GM12878 (cell line): Measurements from ENCODE around the gene SPN. TPM values are rescaled to one million over a fixed set of nuclear protein-coding genes. Genes with fewer than 3 reads are reported as not detected.

ENCODE experiments used
- ATAC-seq: fragments of 200-7000 bp; cut with Tn5 transposase; 3 replicates; pipeline ENCODE4 v1.9.1; 2020; ENCODE audit warnings: mild to moderate bottlenecking, moderate library complexity
- BruUV-seq: library from RNA; stranded (reverse); fragments of 400-500 nt; replicated peaks from 2 replicates; lab custom pipeline; 2021; lab: Mats Ljungman, UMichigan
- CTCF ChIA-PET: fragments of 300-600 bp; sonication (Branson Sonifier 250); formaldehyde crosslinking; extraction: SDS; loops from one replicate; lab custom pipeline; 2021; ENCODE audit warnings: inconsistent platforms; lab: Yijun Ruan, JAX
- POLR2A ChIA-PET: fragments of 350-600 bp; formaldehyde crosslinking; extraction: SDS; loops from one replicate; lab custom pipeline; 2021; ENCODE audit warnings: inconsistent platforms; lab: Charles Lee
- RAD21 ChIA-PET: fragments of 300-600 bp; sonication (Branson Sonifier 250); formaldehyde crosslinking; loops from one replicate; lab custom pipeline; 2023; ENCODE audit warnings: antibody characterized with exemption; ENCODE audit not compliant: unreplicated experiment; lab: Charles Lee
- SMC1A ChIA-PET: fragments of 300-600 bp; sonication (Branson Sonifier 250); formaldehyde crosslinking; loops from one replicate; lab custom pipeline; 2023; ENCODE audit not compliant: unreplicated experiment, uncharacterized antibody; lab: Charles Lee
- DNase-seq: peaks from one replicate; pipeline ENCODE4 v3.0.0-alpha.2; 2011; ENCODE audit warnings: low read depth, low spot score
- FAIRE-seq: peaks from 3 replicates; lab custom pipeline; 2011; peaks lifted over from hg19 to GRCh38; lab: Jason Lieb, UNC
- H2AFZ ChIP-seq: 2 replicates; pipeline ENCODE4 v1.6.0; 2011; ENCODE audit warnings: low read depth, low read length, control low read depth; ENCODE audit not compliant: control insufficient read depth
- H3K27ac ChIP-seq: 2 replicates; pipeline ENCODE4 v1.5.1; 2011; ENCODE audit warnings: control low read depth; ENCODE audit not compliant: control insufficient read depth, insufficient read depth
- H3K27me3 ChIP-seq, 2 experiments: replicated peaks in 1 of 2; 2 replicates each; pipeline versions ENCODE4 v1.6.0 to v1.6.1; 2011; ENCODE audit warnings: low read length in 1 of 2; ENCODE audit not compliant: control insufficient read depth in 2 of 2, insufficient read depth in 2 of 2
- H3K36me3 ChIP-seq, 2 experiments: 2 replicates each; pipeline ENCODE4 v1.5.1; 2011; ENCODE audit warnings: low read length in 1 of 2; ENCODE audit not compliant: control insufficient read depth in 2 of 2, insufficient read depth in 2 of 2
- H3K4me1 ChIP-seq: 2 replicates; pipeline ENCODE4 v1.6.1; 2011; ENCODE audit warnings: mild to moderate bottlenecking, low read length, moderate library complexity, mixed read lengths; ENCODE audit not compliant: control insufficient read depth, insufficient read depth
- H3K4me2 ChIP-seq: 2 replicates; pipeline ENCODE4 v1.6.0; 2011; ENCODE audit warnings: control low read depth; ENCODE audit not compliant: control insufficient read depth, insufficient read depth
- H3K4me3 ChIP-seq: fragments of 200-600 bp; sonication (generic); 2 replicates; pipeline ENCODE4 v1.5.1; 2016
- H3K79me2 ChIP-seq: 2 replicates; pipeline ENCODE4 v1.6.0; 2011; ENCODE audit warnings: low read length; ENCODE audit not compliant: control insufficient read depth, insufficient read depth
- H3K9ac ChIP-seq: 2 replicates; pipeline ENCODE4 v1.8.0; 2011; ENCODE audit warnings: low read length, control low read depth, mixed read lengths; ENCODE audit not compliant: control insufficient read depth, insufficient read depth
- H3K9me3 ChIP-seq: replicated peaks from 3 replicates; pipeline ENCODE4 v1.5.1; 2011; ENCODE audit warnings: mild to moderate bottlenecking, low read length; ENCODE audit not compliant: control insufficient read depth, insufficient read depth
- H4K20me1 ChIP-seq: 2 replicates; pipeline ENCODE4 v1.6.0; 2011; ENCODE audit not compliant: control insufficient read depth, insufficient read depth
- ATF3 ChIP-seq: IDR thresholded peaks from 2 replicates; pipeline ENCODE4 v1.6.1; 2011; ENCODE audit warnings: low read depth, mild to moderate bottlenecking, low read length, moderate library complexity, borderline replicate concordance; ENCODE audit errors: extremely low read depth
- BACH1 ChIP-seq: fragments of 450-650 bp; IDR thresholded peaks from 2 replicates; pipeline ENCODE4 v1.6.1; 2017; ENCODE audit warnings: mild to moderate bottlenecking, borderline replicate concordance
- CEBPZ ChIP-seq: fragments of 150-350 bp; IDR thresholded peaks from 2 replicates; pipeline ENCODE4 v1.6.1; 2016; ENCODE audit warnings: low read depth, low read length
- CUX1 ChIP-seq: IDR thresholded peaks from 2 replicates; pipeline ENCODE4 v1.6.1; 2012; ENCODE audit warnings: improper control_type of control experiment, low read depth, low read length; ENCODE audit not compliant: insufficient replicate concordance
- DPF2 ChIP-seq: fragments of 450-650 bp; IDR thresholded peaks from 2 replicates; pipeline ENCODE4 v1.6.1; 2017; ENCODE audit warnings: mild to moderate bottlenecking
- EED ChIP-seq: sonication (generic); IDR thresholded peaks from 2 replicates; pipeline ENCODE4 v1.6.1; 2016; ENCODE audit warnings: antibody characterized with exemption, low read depth
- EZH2 ChIP-seq: IDR thresholded peaks from 2 replicates; pipeline ENCODE4 v1.6.1; 2012; ENCODE audit warnings: low read depth, mild to moderate bottlenecking, control low read depth, inconsistent platforms, low read length, borderline replicate concordance; ENCODE audit not compliant: control insufficient read depth
- IRF3 ChIP-seq: fragments of 450-650 bp; IDR thresholded peaks from 2 replicates; pipeline ENCODE4 v1.6.1; 2014; ENCODE audit warnings: mild to moderate bottlenecking
- MTA3 ChIP-seq: IDR thresholded peaks from 2 replicates; pipeline ENCODE4 v1.6.1; 2012; ENCODE audit warnings: low read length, inconsistent platforms, borderline replicate concordance
- NFYA ChIP-seq: IDR thresholded peaks from 2 replicates; pipeline ENCODE4 v1.6.1; 2011; ENCODE audit warnings: low read depth, mild to moderate bottlenecking, low read length, improper control_type of control experiment, borderline replicate concordance
- RBBP5 ChIP-seq: fragments of 200-600 bp; sonication (generic); conservative IDR thresholded peaks from 2 replicates; pipeline ENCODE4 v1.6.1; 2016
- SMAD5 ChIP-seq: IDR thresholded peaks from 2 replicates; pipeline ENCODE4 v1.6.1; 2016; ENCODE audit warnings: antibody characterized with exemption, low read depth
- SP1 ChIP-seq: IDR thresholded peaks from one replicate; pipeline ENCODE4 v1.6.1; 2011; ENCODE audit warnings: low read depth, low read length
- TCF12 ChIP-seq: IDR thresholded peaks from 2 replicates; pipeline ENCODE4 v1.6.1; 2011; ENCODE audit warnings: low read depth, mild to moderate bottlenecking, low read length
- ZBED1 ChIP-seq: IDR thresholded peaks from 2 replicates; pipeline ENCODE4 v1.6.1; 2016; ENCODE audit warnings: borderline replicate concordance
- ZNF217 ChIP-seq: fragments of 450-650 bp; IDR thresholded peaks from 2 replicates; pipeline ENCODE4 v1.6.1; 2017; ENCODE audit warnings: antibody characterized with exemption, mild to moderate bottlenecking
- WGBS: methylation state at CpG from one replicate; pipeline ENCODE4 v1.1.6; 2016; ENCODE audit warnings: low lambda C conversion rate; ENCODE audit not compliant: insufficient replicate concordance, insufficient coverage; ENCODE audit errors: missing lambda C conversion rate; 5-methylcytosine and 5-hydroxymethylcytosine counted together
- in situ Hi-C: fragments of 300-500 bp; cut with MboI; formaldehyde crosslinking; loops from 9 replicates; pipeline ENCODE4 v1.14.3; 2018; ENCODE audit warnings: mixed read lengths
- intact Hi-C: fragments of 100-400 bp; cut with micrococcal nuclease; formaldehyde crosslinking; loops from one replicate; pipeline ENCODE4 v1.14.2; 2022; ENCODE audit not compliant: unreplicated experiment
- polyA plus RNA-seq, 11 experiments: library from polyadenylated mRNA; depleted of rRNA in 4 of 11; unstranded in 6 of 11; stranded (reverse) in 5 of 11; fragments of >200 nt; fragmentation: Nextera tagmentation in 4 of 11; fragmentation: Illumina TruSeq in 1 of 11; extraction: Ambion mirVana in 4 of 11; extraction: Trizol in 1 of 11; gene quantifications; 1 replicate in 1 of 11; 2 replicates in 10 of 11; pipeline versions ENCODE4 v1.2.1 to v1.2.3, GENCODE V29; 2011 to 2016; ENCODE audit warnings: inconsistent platforms in 2 of 11, missing spikeins in 2 of 11, low read depth in 1 of 11
- total RNA-seq, 4 experiments: library from RNA; depleted of rRNA in 3 of 4; stranded (reverse); fragments of >200 nt in 3 of 4; fragmentation: Illumina TruSeq in 1 of 4; extraction: Trizol in 1 of 4; gene quantifications; 2 replicates each; pipeline versions ENCODE4 v1.2.1 to v1.2.3, GENCODE V29; 2013 to 2021

The SPN gene
- total and polyA plus RNA-seq, 10 of the 15 experiments (the other 5 are each of a cell fraction or from before 2014, with no cell fraction given): 16.2 to 173 (median 92.7) TPM

GRCh38 chr16:29697391-29697790, 34.3 kb downstream of the SPN start:
- CTCF ChIA-PET: interaction anchor here (1.8 kb wide), 2 partner anchors 8 to 151 kb away, joined by 6 to 7 read pairs; no protein-coding TSS in a partner anchor
- no peak for DNase-seq

More at GRCh38 chr16:29697391-29697790, 34.3 kb downstream of the SPN start:
- RAD21 ChIA-PET: interaction anchor here (0.6 kb wide), 1 partner anchor 30 kb away, joined by 3 read pairs; no protein-coding TSS in a partner anchor
- peaks cover 6% of the 10 kb centered on the region for H3K4me1 ChIP-seq
- H2AFZ ChIP-seq: no peak overlapping the region
- no TSS peak for BruUV-seq
- H3K9me3 ChIP-seq: peaks cover 1% of the 10 kb centered on the region; the same call in 2 of the 3 replicates
- intact Hi-C loops (no loop called here), in situ Hi-C loops (loop anchor here (5.0 kb wide), 1 partner anchor 330 kb away; no protein-coding TSS in a partner anchor)
- H3K4me3 ChIP-seq: no peak overlapping the region
- H3K4me2 ChIP-seq: no peak overlapping the region
- POLR2A ChIA-PET: no interaction called here
- H3K9ac ChIP-seq: no peak overlapping the region
- 69% methylated on average over 7 of the region's 7 CpGs for WGBS
- ATAC-seq (no peak), FAIRE-seq (no peak)
- H3K27me3 ChIP-seq: no peaks in the 10 kb centered on the region
- H4K20me1 ChIP-seq: no peaks in the 10 kb centered on the region
- SMC1A ChIA-PET: interaction anchor here (1.3 kb wide), 1 partner anchor 18 kb away, joined by 3 read pairs; the partner anchor contains the start of gene QPRT
- no peaks in the 10 kb centered on the region; a peak in 1 of 4 replicates for H3K36me3 ChIP-seq
- no peaks in the 10 kb centered on the region for H3K79me2 ChIP-seq
- TF ChIP-seq BACH1: no peak
- TF ChIP-seq MTA3: no peak
- no peak for TF ChIP-seq CEBPZ
- TF ChIP-seq RBBP5: no peak
- TF ChIP-seq EZH2: no peak
- TF ChIP-seq DPF2: no peak
- no peak for TF ChIP-seq TCF12
- TF ChIP-seq CUX1: no peak
- TF ChIP-seq EED: no peak
- TF ChIP-seq SMAD5: no peak
- no peak for TF ChIP-seq SP1
- no peak for TF ChIP-seq ZNF217
- TF ChIP-seq ZBED1: no peak
- TF ChIP-seq ATF3: no peak
- TF ChIP-seq IRF3: no peak
- no peak for TF ChIP-seq NFYA
- TF ChIP-seq, all 136 proteins: peak for 0
- no peak overlapping the region for H3K27ac ChIP-seq
